ENCODE results near the gene PDE4A.
"Not testable (repeated sequence)": the region's sequence is repeated elsewhere in the genome, so short reads cannot be mapped to it uniquely, and the experiment has no call there.

PDE4A gene

GRCh38 chr19:10404888-10405820 lies 15.2 kb upstream of the PDE4A start:
- DNase-seq (ENCODE audit: low read depth), result no peak
- TF ChIP-seq, protein P1, sequence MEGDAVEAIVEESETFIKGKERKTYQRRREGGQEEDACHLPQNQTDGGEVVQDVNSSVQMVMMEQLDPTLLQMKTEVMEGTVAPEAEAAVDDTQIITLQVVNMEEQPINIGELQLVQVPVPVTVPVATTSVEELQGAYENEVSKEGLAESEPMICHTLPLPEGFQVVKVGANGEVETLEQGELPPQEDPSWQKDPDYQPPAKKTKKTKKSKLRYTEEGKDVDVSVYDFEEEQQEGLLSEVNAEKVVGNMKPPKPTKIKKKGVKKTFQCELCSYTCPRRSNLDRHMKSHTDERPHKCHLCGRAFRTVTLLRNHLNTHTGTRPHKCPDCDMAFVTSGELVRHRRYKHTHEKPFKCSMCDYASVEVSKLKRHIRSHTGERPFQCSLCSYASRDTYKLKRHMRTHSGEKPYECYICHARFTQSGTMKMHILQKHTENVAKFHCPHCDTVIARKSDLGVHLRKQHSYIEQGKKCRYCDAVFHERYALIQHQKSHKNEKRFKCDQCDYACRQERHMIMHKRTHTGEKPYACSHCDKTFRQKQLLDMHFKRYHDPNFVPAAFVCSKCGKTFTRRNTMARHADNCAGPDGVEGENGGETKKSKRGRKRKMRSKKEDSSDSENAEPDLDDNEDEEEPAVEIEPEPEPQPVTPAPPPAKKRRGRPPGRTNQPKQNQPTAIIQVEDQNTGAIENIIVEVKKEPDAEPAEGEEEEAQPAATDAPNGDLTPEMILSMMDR (IDR thresholded peaks at IDR 0.05; ENCODE audit: control insufficient read depth, extremely low read depth, insufficient read depth), result no peak
- H3K4me3 ChIP-seq (ENCODE audit: low read depth, low read length), result peak overlapping the region; percentile 100

GRCh38 chr19:10406191-10406590 lies 14.1 kb upstream of the PDE4A start:
- no peak for DNase-seq (ENCODE audit: low read depth)
- no peak overlapping the region for H3K4me3 ChIP-seq (ENCODE audit: low read depth, low read length)
- TF ChIP-seq, protein P1 (IDR thresholded peaks at IDR 0.05; ENCODE audit: control insufficient read depth, extremely low read depth, insufficient read depth), result no peak

- H3K4me3 ChIP-seq (ENCODE audit: low read depth, low read length), result no peak overlapping the region
- TF ChIP-seq, protein P1 (IDR thresholded peaks at IDR 0.05; ENCODE audit: control insufficient read depth, extremely low read depth, insufficient read depth), result no peak
- DNase-seq (ENCODE audit: low read depth), result no peak
Measured at GRCh38 chr19:10407096-10407495, 13.2 kb upstream of the PDE4A start.

DNA sequence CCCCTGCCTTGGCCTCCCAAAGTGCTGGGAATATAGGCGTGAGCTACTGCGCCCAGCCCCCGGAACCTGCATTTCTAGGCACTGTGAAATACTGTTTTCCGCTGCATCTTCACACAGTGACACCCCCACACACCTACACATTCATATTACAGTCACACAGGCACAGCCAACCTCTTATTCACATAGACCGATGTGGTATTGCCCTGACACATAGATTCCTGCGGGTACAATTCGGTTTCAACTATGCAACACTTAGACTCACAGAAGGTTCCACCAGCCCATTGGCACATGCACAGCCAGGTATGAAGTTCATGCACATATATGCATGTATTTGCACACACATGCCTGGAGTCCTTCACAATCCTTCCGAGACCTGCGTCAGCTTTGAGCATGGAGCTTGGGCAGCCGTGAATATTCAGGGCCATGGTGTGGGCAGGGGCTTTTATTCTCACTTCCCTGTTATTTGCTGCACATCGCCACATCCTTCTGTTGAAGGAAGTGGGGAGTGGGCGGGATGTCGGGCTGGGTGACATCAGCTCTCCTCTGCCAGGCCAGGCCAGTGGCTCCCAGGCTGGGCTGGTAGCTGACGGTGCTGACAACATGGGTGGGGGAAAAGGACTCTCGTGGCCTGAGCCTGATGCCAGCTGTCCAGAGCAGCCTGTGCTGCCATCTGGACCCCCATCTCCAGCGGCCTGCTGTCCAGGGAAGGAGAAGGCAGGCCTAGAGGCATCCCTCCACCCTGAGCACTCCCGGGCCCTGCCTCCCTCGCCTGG lies 11.6 kb upstream of the PDE4A start:
- DNase-seq (ENCODE audit: low read depth), result no peak
- TF ChIP-seq, protein P1 (IDR thresholded peaks at IDR 0.05; ENCODE audit: control insufficient read depth, extremely low read depth, insufficient read depth), result no peak
- no peak overlapping the region for H3K4me3 ChIP-seq (ENCODE audit: low read depth, low read length)

DNA sequence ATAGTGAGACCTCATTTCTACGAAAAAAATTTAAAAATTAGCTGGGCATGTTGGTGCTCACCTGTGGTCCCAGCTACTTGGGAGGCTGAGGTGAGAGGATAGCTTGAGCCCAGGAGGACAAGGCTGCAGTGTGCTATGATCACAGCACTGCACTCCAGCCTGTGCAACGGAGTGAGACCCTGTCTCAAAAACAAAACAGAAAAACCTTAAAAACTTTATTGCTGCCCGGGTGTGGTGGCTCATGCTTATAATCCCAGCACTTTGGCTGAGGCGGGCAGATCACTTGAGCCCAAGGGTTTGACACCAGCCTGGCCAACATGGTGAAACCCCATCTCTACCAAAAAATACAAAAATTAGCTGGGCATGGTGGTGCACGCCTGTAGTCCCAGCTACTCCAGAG lies 9.1 kb upstream of the PDE4A start:
- DNase-seq (ENCODE audit: low read depth); H3K4me3 ChIP-seq (ENCODE audit: low read depth, low read length): not testable (repeated sequence)

- H3K4me3 ChIP-seq (ENCODE audit: low read depth, low read length), result no peak overlapping the region
- TF ChIP-seq, protein P1 (IDR thresholded peaks at IDR 0.05; ENCODE audit: control insufficient read depth, extremely low read depth, insufficient read depth), result no peak
- no peak for DNase-seq (ENCODE audit: low read depth)
Measured at GRCh38 chr19:10412257-10412977, 7.9 kb upstream of the PDE4A start.

DNA sequence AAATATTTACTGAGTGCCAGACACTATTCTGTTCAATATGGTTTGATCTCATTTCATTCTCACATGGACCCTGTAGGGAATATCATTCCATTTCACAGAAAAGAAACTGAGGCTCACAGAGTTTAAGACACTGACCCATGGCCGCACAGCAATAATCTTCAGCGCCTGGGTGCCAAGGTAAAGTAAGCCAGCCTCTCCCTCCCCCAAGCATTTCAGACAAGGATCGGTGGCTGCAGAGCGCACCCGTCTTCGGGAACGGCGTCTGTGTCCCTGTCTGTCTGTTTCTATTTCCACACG lies 4.3 kb upstream of the PDE4A start:
- TF ChIP-seq, protein P1 (IDR thresholded peaks at IDR 0.05; ENCODE audit: control insufficient read depth, extremely low read depth, insufficient read depth), result no peak
- no peak for DNase-seq (ENCODE audit: low read depth)
- peak overlapping the region; percentile 50 for H3K4me3 ChIP-seq (ENCODE audit: low read depth, low read length)

Data from LNCaP clone FGC (cell line).